ENCODE measurements around the gene KREMEN2.

GRCh38 chr16:2987833-2988232, 23.8 kb downstream of the KREMEN2 start:
- no peak for TF ChIP-seq CTCF (IDR thresholded peaks at IDR 0.05; ENCODE audit: extremely low read depth in 1 of 2, insufficient read depth in 1 of 2, low read depth in 1 of 2, low read length in 2 of 2)
- TF ChIP-seq MAX (IDR thresholded peaks at IDR 0.05; ENCODE audit: insufficient read depth, insufficient read length), result no peak
- TF ChIP-seq POLR2AphosphoS5 (IDR thresholded peaks at IDR 0.05; ENCODE audit: insufficient read depth, low read depth, low read length), result no peak
- no peak for TF ChIP-seq MYC (IDR thresholded peaks at IDR 0.05; ENCODE audit: low read depth, low read length)
- no peak for TF ChIP-seq FOS (IDR thresholded peaks at IDR 0.05; ENCODE audit: borderline replicate concordance, insufficient read depth, low read length)
- no peak for TF ChIP-seq EZH2 (IDR thresholded peaks at IDR 0.05; ENCODE audit: borderline replicate concordance, low read depth, low read length, severe bottlenecking)
- TF ChIP-seq POLR2A (IDR thresholded peaks at IDR 0.05; ENCODE audit: low read depth, low read length), result no peak
- TF ChIP-seq GATA2 (IDR thresholded peaks at IDR 0.05; ENCODE audit: insufficient read depth, insufficient read length, low read depth, low read length), result no peak
- TF ChIP-seq JUN (IDR thresholded peaks at IDR 0.05; ENCODE audit: borderline replicate concordance, insufficient read depth, insufficient read length, low read depth), result no peak

All from endothelial cell of umbilical vein (primary cell).